ENCODE results near the gene ACOT7. TPM values are rescaled to one million over a fixed set of nuclear protein-coding genes. Genes with fewer than 3 reads are reported as not detected.

The ACOT7 gene
- total and polyA plus RNA-seq, 2 experiments from 2014 or later = 167 to 169 TPM

- H3K27ac ChIP-seq (ENCODE audit: low read depth) = peak overlapping the region; percentile 26; the same call in 1 of the 2 replicates
- H3K9me2 ChIP-seq (ENCODE audit: insufficient read depth) = no peaks in the 10 kb centered on the region
- no peak overlapping the region for H3K4me3 Mint-ChIP-seq
- no peak overlapping the region for H3K4me2 ChIP-seq
- peaks cover 27% of the 10 kb centered on the region for H3K36me3 ChIP-seq (ENCODE audit: insufficient read depth)
- H4K20me1 ChIP-seq (replicated peaks; ENCODE audit: insufficient read depth) = peaks cover 28% of the 10 kb centered on the region
- no peak for DNase-seq (ENCODE audit: low spot score)
- no peak overlapping the region for H2AFZ ChIP-seq
- H3K4me1 Mint-ChIP-seq = peaks cover 2% of the 10 kb centered on the region; the same call in 1 of the 3 replicates
- no peak for TF ChIP-seq STAT1 (IDR thresholded peaks at IDR 0.05; ENCODE audit: unreplicated experiment)
- TF ChIP-seq, protein P1, sequence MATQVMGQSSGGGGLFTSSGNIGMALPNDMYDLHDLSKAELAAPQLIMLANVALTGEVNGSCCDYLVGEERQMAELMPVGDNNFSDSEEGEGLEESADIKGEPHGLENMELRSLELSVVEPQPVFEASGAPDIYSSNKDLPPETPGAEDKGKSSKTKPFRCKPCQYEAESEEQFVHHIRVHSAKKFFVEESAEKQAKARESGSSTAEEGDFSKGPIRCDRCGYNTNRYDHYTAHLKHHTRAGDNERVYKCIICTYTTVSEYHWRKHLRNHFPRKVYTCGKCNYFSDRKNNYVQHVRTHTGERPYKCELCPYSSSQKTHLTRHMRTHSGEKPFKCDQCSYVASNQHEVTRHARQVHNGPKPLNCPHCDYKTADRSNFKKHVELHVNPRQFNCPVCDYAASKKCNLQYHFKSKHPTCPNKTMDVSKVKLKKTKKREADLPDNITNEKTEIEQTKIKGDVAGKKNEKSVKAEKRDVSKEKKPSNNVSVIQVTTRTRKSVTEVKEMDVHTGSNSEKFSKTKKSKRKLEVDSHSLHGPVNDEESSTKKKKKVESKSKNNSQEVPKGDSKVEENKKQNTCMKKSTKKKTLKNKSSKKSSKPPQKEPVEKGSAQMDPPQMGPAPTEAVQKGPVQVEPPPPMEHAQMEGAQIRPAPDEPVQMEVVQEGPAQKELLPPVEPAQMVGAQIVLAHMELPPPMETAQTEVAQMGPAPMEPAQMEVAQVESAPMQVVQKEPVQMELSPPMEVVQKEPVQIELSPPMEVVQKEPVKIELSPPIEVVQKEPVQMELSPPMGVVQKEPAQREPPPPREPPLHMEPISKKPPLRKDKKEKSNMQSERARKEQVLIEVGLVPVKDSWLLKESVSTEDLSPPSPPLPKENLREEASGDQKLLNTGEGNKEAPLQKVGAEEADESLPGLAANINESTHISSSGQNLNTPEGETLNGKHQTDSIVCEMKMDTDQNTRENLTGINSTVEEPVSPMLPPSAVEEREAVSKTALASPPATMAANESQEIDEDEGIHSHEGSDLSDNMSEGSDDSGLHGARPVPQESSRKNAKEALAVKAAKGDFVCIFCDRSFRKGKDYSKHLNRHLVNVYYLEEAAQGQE (IDR thresholded peaks at IDR 0.05; ENCODE audit: unreplicated experiment) = no peak
- TF ChIP-seq CTCF (conservative IDR thresholded peaks at IDR 0.05; ENCODE audit: low read depth in 2 of 2) = no peak
- TF ChIP-seq JUNB (IDR thresholded peaks at IDR 0.05; ENCODE audit: unreplicated experiment) = no peak
- TF ChIP-seq EZH2phosphoT487 (IDR thresholded peaks at IDR 0.05; ENCODE audit: unreplicated experiment) = no peak
- no peak overlapping the region for H3K27ac Mint-ChIP-seq
- no peaks in the 10 kb centered on the region for H3K4me1 ChIP-seq (ENCODE audit: insufficient read depth)
- H3K4me3 ChIP-seq = no peak overlapping the region
- peaks cover 11% of the 10 kb centered on the region for H3K79me2 ChIP-seq (replicated peaks; ENCODE audit: insufficient read depth)
- ATAC-seq = no peak
- H3K27me3 ChIP-seq (ENCODE audit: insufficient read depth) = no peaks in the 10 kb centered on the region
- peaks cover 59% of the 10 kb centered on the region for H3K36me3 Mint-ChIP-seq (ENCODE audit: low read depth)
- H3F3A ChIP-seq (replicated peaks; ENCODE audit: low read depth) = peaks cover 12% of the 10 kb centered on the region; the same call in 1 of the 2 replicates
- H3K27me3 Mint-ChIP-seq (ENCODE audit: insufficient read depth, low read depth, poor library complexity) = peaks cover 16% of the 10 kb centered on the region
- no peaks in the 10 kb centered on the region for H3K9me3 Mint-ChIP-seq
Measured at GRCh38 chr1:6222636-6223035, 170.9 kb downstream of the ACOT7 start.

DNA sequence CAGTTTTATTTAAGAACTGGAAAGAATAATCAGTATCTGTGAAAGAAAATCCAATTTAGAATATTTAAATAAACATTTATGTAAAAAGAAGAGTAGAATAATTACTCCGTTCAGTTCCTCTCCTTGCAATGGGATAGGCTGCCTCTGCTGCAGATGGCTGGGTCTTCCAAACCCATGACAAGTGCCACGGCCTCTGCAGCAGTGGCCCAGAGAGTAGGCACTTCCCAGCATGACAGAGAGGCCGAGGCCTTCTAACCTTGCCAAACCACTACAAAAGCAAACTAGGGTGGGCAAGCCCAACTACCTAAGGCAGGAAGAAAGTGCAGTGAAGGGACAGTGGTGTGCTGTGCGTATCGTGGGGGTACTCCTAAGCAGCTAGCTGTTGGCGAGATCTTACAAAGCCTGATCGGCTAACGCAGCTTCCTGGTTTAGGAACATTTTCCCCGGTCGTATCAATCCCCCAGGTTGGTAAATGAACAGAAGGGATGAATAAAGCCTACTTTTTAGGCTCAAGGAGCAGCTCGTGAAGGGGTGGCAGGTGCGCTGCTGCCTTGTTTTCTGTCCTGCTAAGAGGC lies 172.3 kb downstream of the ACOT7 start:
- no peaks in the 10 kb centered on the region for H3K27me3 ChIP-seq (ENCODE audit: insufficient read depth)
- Mint-ChIP-seq H3K27ac (no peak overlapping the region), H3K4me3 (no peak overlapping the region), H3K4me1 (peaks cover 2% of the 10 kb centered on the region; the same call in 1 of the 3 replicates), H3K9me3 (no peaks in the 10 kb centered on the region; the same call in 2 of the 3 replicates), H3K36me3 (ENCODE audit: low read depth) (peaks cover 47% of the 10 kb centered on the region), H3K27me3 (ENCODE audit: insufficient read depth, low read depth, poor library complexity) (peaks cover 16% of the 10 kb centered on the region)
- H3K79me2 ChIP-seq (replicated peaks; ENCODE audit: insufficient read depth) = no peaks in the 10 kb centered on the region
- H3K36me3 ChIP-seq (ENCODE audit: insufficient read depth) = peaks cover 15% of the 10 kb centered on the region
- no peak overlapping the region for H3K27ac ChIP-seq (ENCODE audit: low read depth)
- H3K4me3 ChIP-seq = no peak overlapping the region
- peaks cover 12% of the 10 kb centered on the region; the same call in 1 of the 2 replicates for H3F3A ChIP-seq (replicated peaks; ENCODE audit: low read depth)
- H3K4me2 ChIP-seq = no peak overlapping the region
- H3K9me2 ChIP-seq (ENCODE audit: insufficient read depth) = no peaks in the 10 kb centered on the region
- no peaks in the 10 kb centered on the region for H3K4me1 ChIP-seq (ENCODE audit: insufficient read depth)
- H2AFZ ChIP-seq = no peak overlapping the region
- DNase-seq (ENCODE audit: low spot score) (no peak), ATAC-seq (no peak)
- H4K20me1 ChIP-seq (replicated peaks; ENCODE audit: insufficient read depth) = peaks cover 16% of the 10 kb centered on the region
- TF ChIP-seq ZNF114 (CRISPR knock-in tag; IDR thresholded peaks at IDR 0.05) = no peak
- TF ChIP-seq STAT1 (IDR thresholded peaks at IDR 0.05; ENCODE audit: unreplicated experiment) = no peak
- TF ChIP-seq JUNB (IDR thresholded peaks at IDR 0.05; ENCODE audit: unreplicated experiment) = no peak
- TF ChIP-seq, protein P1 (IDR thresholded peaks at IDR 0.05; ENCODE audit: unreplicated experiment) = no peak
- no peak for TF ChIP-seq POLR2AphosphoS5 (IDR thresholded peaks at IDR 0.05; ENCODE audit: low read depth)

Data from GM23338 (cell line).